ENCODE data around the gene PEX3. TPM values are rescaled to one million over a fixed set of nuclear protein-coding genes. Genes with fewer than 3 reads are reported as not detected.

The PEX3 gene
- total RNA-seq, 1 donor from 2014 or later = 16.9 TPM

GRCh38 chr6:143505537-143505936 is 54.9 kb downstream of the PEX3 start:
- intact Hi-C loops (cut with micrococcal nuclease) = no loop called here

- intact Hi-C loops (cut with micrococcal nuclease) = no loop called here
Measured at GRCh38 chr6:143506199-143506598, 55.6 kb downstream of the PEX3 start.

GRCh38 chr6:143506620-143507019 is 56.0 kb downstream of the PEX3 start:
- intact Hi-C loops (cut with micrococcal nuclease) = no loop called here

- intact Hi-C loops (cut with micrococcal nuclease) = no loop called here
Measured at GRCh38 chr6:143507358-143508145, 56.9 kb downstream of the PEX3 start.

- intact Hi-C loops (cut with micrococcal nuclease) = loop anchor here (2.0 kb wide), 1 partner anchor 18 kb away; no protein-coding TSS in a partner anchor
Measured at GRCh38 chr6:143510326-143510725, 59.7 kb downstream of the PEX3 start.

GRCh38 chr6:143510991-143511891 is 60.6 kb downstream of the PEX3 start, which contains the start of gene FUCA2:
TSS of gene FUCA2 (minus strand) at chr6:143511720. CDS start at chr6:143511634, 86 bp downstream.
- intact Hi-C loops (cut with micrococcal nuclease) = loop anchor here (1.0 to 2.0 kb wide), 2 partner anchors 18 to 61 kb away; partner anchors contain the start of genes ADAT2 and PEX3

GRCh38 chr6:143513410-143513809 is 62.8 kb downstream of the PEX3 start:
- intact Hi-C loops (cut with micrococcal nuclease) = loop anchor here (1.0 to 2.0 kb wide), 3 partner anchors 23 to 499 kb away; partner anchors contain the start of gene LTV1

- intact Hi-C loops (cut with micrococcal nuclease) = no loop called here
Measured at GRCh38 chr6:143515061-143515760, 64.6 kb downstream of the PEX3 start.

- intact Hi-C loops (cut with micrococcal nuclease) = no loop called here
Measured at GRCh38 chr6:143515766-143516355, 65.3 kb downstream of the PEX3 start.

GRCh38 chr6:143516690-143517446 is 66.3 kb downstream of the PEX3 start:
- intact Hi-C loops (cut with micrococcal nuclease) = no loop called here

- intact Hi-C loops (cut with micrococcal nuclease) = no loop called here
Measured at GRCh38 chr6:143517447-143517773, 66.8 kb downstream of the PEX3 start.

GRCh38 chr6:143522039-143522600 is 71.5 kb downstream of the PEX3 start:
- intact Hi-C loops (cut with micrococcal nuclease) = no loop called here

GRCh38 chr6:143525356-143525755 is 74.8 kb downstream of the PEX3 start:
- intact Hi-C loops (cut with micrococcal nuclease) = no loop called here

GRCh38 chr6:143527677-143528076 is 77.1 kb downstream of the PEX3 start:
- intact Hi-C loops (cut with micrococcal nuclease) = loop anchor here (2.0 kb wide), 2 partner anchors 15 to 17 kb away; partner anchors contain the start of gene FUCA2

- intact Hi-C loops (cut with micrococcal nuclease) = loop anchor here (2.0 kb wide), 2 partner anchors 15 to 17 kb away; partner anchors contain the start of gene FUCA2
Measured at GRCh38 chr6:143528164-143528811, 77.7 kb downstream of the PEX3 start.

- intact Hi-C loops (cut with micrococcal nuclease) = loop anchor here (2.0 kb wide), 2 partner anchors 14 to 18 kb away; partner anchors contain the start of gene FUCA2
Measured at GRCh38 chr6:143529095-143529494, 78.5 kb downstream of the PEX3 start.

- intact Hi-C loops (cut with micrococcal nuclease) = loop anchor here (10.0 kb wide), 1 partner anchor 587 kb away; the partner anchor contains the start of gene HIVEP2
Measured at GRCh38 chr6:143531720-143532499, 81.3 kb downstream of the PEX3 start.

GRCh38 chr6:143535189-143535614 is 84.6 kb downstream of the PEX3 start:
- intact Hi-C loops (cut with micrococcal nuclease) = loop anchor here (5.0 to 10.0 kb wide), 5 partner anchors 62 to 693 kb away; partner anchors contain the start of genes HIVEP2 and LTV1
